ENCODE data around the gene SLC38A6.

SLC38A6 gene

DNA sequence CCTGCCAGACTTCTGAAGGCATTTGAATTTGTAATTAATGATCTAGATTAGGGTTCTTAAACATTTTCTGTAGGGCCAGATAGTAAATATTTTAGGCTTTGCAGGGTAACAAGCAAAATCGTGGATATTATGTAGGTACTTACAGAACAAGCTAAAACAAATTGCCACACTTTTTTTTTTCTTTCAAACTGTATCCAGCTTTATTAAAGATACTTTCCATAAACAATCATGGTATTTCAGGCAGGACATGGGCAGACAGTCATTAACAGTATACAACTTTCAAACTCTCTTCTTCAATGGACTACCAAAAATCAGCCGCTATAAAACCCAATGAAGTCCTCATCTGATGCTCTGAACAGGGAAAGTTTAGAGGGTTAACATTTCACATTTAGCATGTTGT, 9.8 kb upstream of the SLC38A6 start:
- Mint-ChIP-seq H3K4me1 (peaks cover 14% of the 10 kb centered on the region), H3K27ac (no peak overlapping the region), H3K9me3 (no peaks in the 10 kb centered on the region), H3K27me3 (ENCODE audit: low read depth, poor library complexity) (no peaks in the 10 kb centered on the region), H3K4me3 (no peak overlapping the region), H3K36me3 (ENCODE audit: low read depth) (peaks cover 54% of the 10 kb centered on the region)
- no peak for DNase-seq
- TF ChIP-seq CTCF (IDR thresholded peaks at IDR 0.05) = no peak

DNA sequence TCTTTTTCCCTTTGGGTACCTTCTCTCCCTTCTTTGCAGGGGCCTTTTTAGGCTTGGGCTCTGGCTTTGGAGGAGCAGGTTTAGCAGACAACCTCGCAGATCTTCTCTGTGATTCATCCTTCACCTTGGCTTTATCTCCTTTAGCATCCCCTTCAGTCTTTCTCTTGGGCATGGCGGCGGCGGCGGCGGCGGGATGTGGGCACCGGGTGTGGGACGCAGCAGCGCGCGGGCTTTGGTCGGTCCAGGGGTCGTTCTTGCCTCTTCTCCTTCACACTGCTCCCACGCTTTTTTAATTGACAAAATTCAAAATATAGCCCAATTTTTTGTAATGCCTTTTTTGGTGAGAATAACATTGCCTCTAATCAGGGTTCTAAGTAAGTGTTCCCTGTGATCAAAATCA, 8.8 kb upstream of the SLC38A6 start:
- no peak for DNase-seq
- Mint-ChIP-seq H3K36me3 (ENCODE audit: low read depth) (peaks cover 58% of the 10 kb centered on the region), H3K4me1 (peaks cover 23% of the 10 kb centered on the region), H3K9me3 (no peaks in the 10 kb centered on the region), H3K27ac (peak overlapping the region; percentile 66), H3K27me3 (ENCODE audit: low read depth, poor library complexity) (no peaks in the 10 kb centered on the region), H3K4me3 (no peak overlapping the region)
- TF ChIP-seq CTCF (IDR thresholded peaks at IDR 0.05) = no peak

- DNase-seq = no peak
- no peak overlapping the region for H3K4me3 Mint-ChIP-seq
- TF ChIP-seq CTCF (IDR thresholded peaks at IDR 0.05) = no peak
- peaks cover 63% of the 10 kb centered on the region for H3K36me3 Mint-ChIP-seq (ENCODE audit: low read depth)
- H3K27ac Mint-ChIP-seq = peak overlapping the region; percentile 80
- no peaks in the 10 kb centered on the region for H3K9me3 Mint-ChIP-seq
- H3K4me1 Mint-ChIP-seq = peaks cover 23% of the 10 kb centered on the region
- no peaks in the 10 kb centered on the region for H3K27me3 Mint-ChIP-seq (ENCODE audit: low read depth, poor library complexity)
Measured at GRCh38 chr14:60973070-60973469, 8.0 kb upstream of the SLC38A6 start.

- Mint-ChIP-seq H3K9me3 (no peaks in the 10 kb centered on the region), H3K27me3 (ENCODE audit: low read depth, poor library complexity) (no peaks in the 10 kb centered on the region), H3K36me3 (ENCODE audit: low read depth) (peaks cover 68% of the 10 kb centered on the region), H3K4me3 (no peak overlapping the region), H3K27ac (no peak overlapping the region), H3K4me1 (peaks cover 23% of the 10 kb centered on the region)
- TF ChIP-seq CTCF (IDR thresholded peaks at IDR 0.05) = no peak
- DNase-seq = no peak
Measured at GRCh38 chr14:60974090-60974651, 6.9 kb upstream of the SLC38A6 start.

DNA sequence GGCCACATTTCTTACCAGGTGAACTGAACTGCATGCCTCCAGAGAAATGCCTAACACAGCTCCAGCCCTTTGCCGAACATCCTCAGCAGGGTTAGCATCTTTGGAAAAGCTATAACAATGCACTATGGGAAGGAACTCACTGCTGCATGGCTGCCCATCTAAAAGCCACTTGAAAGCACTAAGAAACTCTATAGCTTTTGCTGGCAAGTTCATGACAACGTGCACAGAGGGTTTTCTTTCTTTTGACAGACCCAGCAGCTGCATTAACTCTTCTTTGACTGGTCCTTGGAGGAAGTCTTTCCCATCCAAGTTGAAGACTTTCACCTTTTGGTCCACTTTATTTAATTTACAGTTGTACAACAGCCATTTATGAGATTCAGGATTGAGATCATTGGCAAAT, 5.5 kb upstream of the SLC38A6 start:
- Mint-ChIP-seq H3K27me3 (ENCODE audit: low read depth, poor library complexity) (no peaks in the 10 kb centered on the region), H3K4me3 (no peak overlapping the region)
- TF ChIP-seq CTCF (IDR thresholded peaks at IDR 0.05) = no peak

DNA sequence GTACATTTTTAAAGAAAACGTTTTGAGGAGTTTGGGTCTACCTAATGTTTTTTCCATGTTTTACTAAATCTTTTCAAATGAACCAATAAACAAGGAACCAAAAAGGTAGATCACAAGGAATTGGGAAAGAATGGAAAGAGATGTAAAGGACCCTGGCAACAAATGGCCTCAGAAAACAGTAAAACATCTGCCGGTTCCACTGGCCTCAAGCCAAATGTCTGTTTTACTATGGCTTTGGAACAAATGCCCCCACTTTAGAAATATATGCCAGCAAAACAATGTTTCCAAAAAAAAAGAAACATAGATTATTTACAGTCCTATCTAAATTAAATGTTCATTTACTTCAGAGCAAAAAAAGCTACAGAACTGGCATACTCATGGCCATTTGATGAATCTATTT, 3.2 kb upstream of the SLC38A6 start:
- H3K4me3 Mint-ChIP-seq = peak overlapping the region; percentile 71
- H3K36me3 Mint-ChIP-seq (ENCODE audit: low read depth) = peaks cover 43% of the 10 kb centered on the region

More for the DNA sequence above, 5.5 kb upstream of the SLC38A6 start:
- DNase-seq = no peak
- H3K27ac Mint-ChIP-seq = peak overlapping the region; percentile 37
- no peaks in the 10 kb centered on the region for H3K9me3 Mint-ChIP-seq
- peaks cover 66% of the 10 kb centered on the region for H3K36me3 Mint-ChIP-seq (ENCODE audit: low read depth)
- peaks cover 23% of the 10 kb centered on the region for H3K4me1 Mint-ChIP-seq

More for the DNA sequence above, 3.2 kb upstream of the SLC38A6 start:
- DNase-seq = no peak
- H3K27me3 Mint-ChIP-seq (ENCODE audit: low read depth, poor library complexity) = no peaks in the 10 kb centered on the region
- no peak overlapping the region for H3K27ac Mint-ChIP-seq
- H3K9me3 Mint-ChIP-seq = no peaks in the 10 kb centered on the region
- peaks cover 23% of the 10 kb centered on the region for H3K4me1 Mint-ChIP-seq
- no peak for TF ChIP-seq CTCF (IDR thresholded peaks at IDR 0.05)
